ENCODE data around the gene PPM1B. TPM values are rescaled to one million over a fixed set of nuclear protein-coding genes. Genes with fewer than 3 reads are reported as not detected.

PPM1B gene
- total and polyA plus RNA-seq, 2 of the 8 experiments (the other 6 are each of a cell fraction or from before 2014, with no cell fraction given) = 43.6 to 126 TPM

- peak overlapping the region; percentile 92 for H3K27ac ChIP-seq (ENCODE audit: low read depth, low read length)
- WGBS, 2 experiments (ENCODE audit: extremely low coverage in 1 of 2, insufficient coverage in 1 of 2, insufficient read length in 1 of 2, insufficient replicate concordance in 2 of 2, low coverage in 1 of 2, low lambda C conversion rate in 2 of 2, missing lambda C conversion rate in 1 of 2) = 7% methylated on average over 2 of the region's 2 CpGs; no CpG with 5 or more reads in 1 of the 2 experiments
- TF ChIP-seq TCF12 (IDR thresholded peaks at IDR 0.05; ENCODE audit: low read depth, low read length) (no peak), TEAD4 (IDR thresholded peaks at IDR 0.05; ENCODE audit: low read depth, low read length) (no peak), SIX5 (IDR thresholded peaks at IDR 0.05; ENCODE audit: low read depth, low read length) (no peak), CEBPB (IDR thresholded peaks at IDR 0.05; ENCODE audit: low read depth, low read length) (no peak), CHD1 (IDR thresholded peaks at IDR 0.05; ENCODE audit: low read depth, low read length) (no peak), PHF8 (conservative IDR thresholded peaks at IDR 0.05; ENCODE audit: low read depth, low read length) (no peak), KDM1A (IDR thresholded peaks at IDR 0.05; ENCODE audit: borderline replicate concordance, low read length) (no peak), ATF3 (IDR thresholded peaks at IDR 0.05; ENCODE audit: insufficient read depth, low read depth, low read length) (no peak), CHD2 (IDR thresholded peaks at IDR 0.05; ENCODE audit: low read length) (no peak), SIN3A (conservative IDR thresholded peaks at IDR 0.05 in 1 of 2, IDR thresholded peaks at IDR 0.05 in 1 of 2; ENCODE audit: low read depth in 1 of 2, low read length in 2 of 2) (no peak), TAF7 (optimal IDR thresholded peaks at IDR 0.05; ENCODE audit: borderline replicate concordance, low read depth, low read length) (no peak), EZH2 (IDR thresholded peaks at IDR 0.05; ENCODE audit: low read depth, low read length, severe bottlenecking) (no peak), TAF1 (IDR thresholded peaks at IDR 0.05; ENCODE audit: low read depth, low read length) (no peak)
These were observed 32.9 kb upstream of the PPM1B start for GRCh38 chr2:44135771-44136170.

More at GRCh38 chr2:44135771-44136170, 32.9 kb upstream of the PPM1B start:
- Histone ChIP-seq H2AFZ (ENCODE audit: low read length) (no peak overlapping the region), H2BK120ac (replicated peaks; ENCODE audit: low read depth, low read length) (peak overlapping the region; percentile 100), H3K4me2 (ENCODE audit: insufficient read depth in 1 of 2, low read depth in 2 of 2, low read length in 2 of 2) (peak overlapping the region; percentile 32 to 69), H2BK12ac (ENCODE audit: low read depth, low read length) (peak overlapping the region; percentile 88; the same call in 1 of the 2 replicates), H3K36me3 (ENCODE audit: control insufficient read depth in 2 of 4, insufficient read depth in 4 of 4, low read length in 3 of 4) (no peaks in the 10 kb centered on the region), H4K5ac (ENCODE audit: insufficient read length, low read depth, low read length) (peak overlapping the region; percentile 91), H3K23ac (ENCODE audit: insufficient read length) (no peak overlapping the region), H3K9me3 (ENCODE audit: insufficient read depth in 2 of 2, low read depth in 1 of 2, low read length in 1 of 2) (peaks cover 7 to 11% of the 10 kb centered on the region in 2 experiments; a peak in 2 of 4 replicates), H3K23me2 (ENCODE audit: low read depth, low read length) (no peaks in the 10 kb centered on the region), H3K14ac (ENCODE audit: insufficient read length) (peak overlapping the region; percentile 81), H4K20me1 (replicated peaks in 1 of 2; ENCODE audit: control insufficient read depth in 1 of 2, insufficient read depth in 2 of 2, low read length in 2 of 2) (no peaks in the 10 kb centered on the region), H2BK5ac (ENCODE audit: low read depth, low read length) (peak overlapping the region; percentile 100), H2BK20ac (ENCODE audit: low read length) (peak overlapping the region; percentile 74; the same call in 1 of the 2 replicates), H3K56ac (replicated peaks; ENCODE audit: insufficient read length, low read depth, low read length) (peak overlapping the region; percentile 92), H3K27me3 (replicated peaks in 1 of 4; ENCODE audit: control insufficient read depth in 3 of 4, extremely low read depth in 1 of 4, insufficient read depth in 3 of 4, low read length in 3 of 4) (no peaks in the 10 kb centered on the region), H3K79me2 (ENCODE audit: control insufficient read depth in 1 of 2, insufficient read depth in 2 of 2, low read length in 2 of 2) (no peaks in the 10 kb centered on the region), H3K4me3 (ENCODE audit: extremely low read depth in 1 of 4, insufficient read depth in 2 of 4, low read depth in 3 of 4, low read length in 4 of 4) (peak overlapping the region in 1 of 4 experiments; percentile 38; a peak in 1 of 8 replicates), H4K8ac (ENCODE audit: extremely low read depth, insufficient read depth, low read length) (no peak overlapping the region), H3K79me1 (ENCODE audit: low read depth, low read length) (no peaks in the 10 kb centered on the region), H3K9ac (replicated peaks in 1 of 4; ENCODE audit: extremely low read depth in 1 of 4, low read depth in 3 of 4, low read length in 3 of 4) (peak overlapping the region in 1 of 4 experiments; percentile 39; a peak in 3 of 7 replicates), H3K4me1 (replicated peaks in 1 of 4; ENCODE audit: control insufficient read depth in 3 of 4, insufficient read depth in 4 of 4, low read length in 3 of 4) (peaks cover 5 to 24% (median 22%) of the 10 kb centered on the region in 4 experiments; a peak in 6 of 7 replicates), H3K18ac (ENCODE audit: extremely low read depth, low read length) (peak overlapping the region; percentile 79), H3K4ac (replicated peaks; ENCODE audit: insufficient read length, low read depth, low read length) (peak overlapping the region; percentile 95), H2AK5ac (ENCODE audit: low read depth, low read length) (peak overlapping the region; percentile 89; the same call in 1 of the 2 replicates), H2BK15ac (ENCODE audit: low read length) (no peak overlapping the region), H4K91ac (replicated peaks; ENCODE audit: insufficient read length, low read length) (peak overlapping the region; percentile 100)
- ChIA-PET POLR2A (ENCODE audit: partially characterized antibody) (interaction anchor here (0.7 kb wide), 1 partner anchor 82 kb away, joined by 3 read pairs; no protein-coding TSS in a partner anchor), CTCF (ENCODE audit: partially characterized antibody) (no interaction called here)
- no peak for DNase-seq (ENCODE audit: low read depth in 1 of 2, low spot score in 2 of 2)
- no peak for FAIRE-seq
